Choroid plexus epithelial cell (primary cell): ENCODE data around the gene LAMA3.

Source experiments
- DNase-seq: peaks from one replicate; pipeline ENCODE4 v3.0.0-alpha.2; 2010; ENCODE audit warnings: low read depth
- H3K4me3 ChIP-seq: 2 replicates; pipeline ENCODE4 v1.5.1; 2011; ENCODE audit warnings: low read depth, mild to moderate bottlenecking, control low read depth, low read length, moderate library complexity
- CTCF ChIP-seq: conservative IDR thresholded peaks from 2 replicates; pipeline ENCODE4 v1.5.1; 2011; ENCODE audit warnings: low read depth, mild to moderate bottlenecking, control low read depth, inconsistent platforms, low read length, moderate library complexity

The LAMA3 gene

GRCh38 chr18:23661735-23662308, 27.4 kb upstream of the LAMA3 start:
- no peak for DNase-seq

GRCh38 chr18:23662309-23663263, 26.7 kb upstream of the LAMA3 start, which contains the start of gene ANKRD29:
ANKRD29 (minus strand) TSS chr18:23662911; CDS start chr18:23662730, 181 bp downstream.
- no peak for TF ChIP-seq CTCF
- DNase-seq: no peak
- peak within 1 kb of the TSS; percentile 48 for H3K4me3 ChIP-seq

More at GRCh38 chr18:23661735-23662308, 27.4 kb upstream of the LAMA3 start:
- no peak overlapping the region for H3K4me3 ChIP-seq
- TF ChIP-seq CTCF: no peak

DNA sequence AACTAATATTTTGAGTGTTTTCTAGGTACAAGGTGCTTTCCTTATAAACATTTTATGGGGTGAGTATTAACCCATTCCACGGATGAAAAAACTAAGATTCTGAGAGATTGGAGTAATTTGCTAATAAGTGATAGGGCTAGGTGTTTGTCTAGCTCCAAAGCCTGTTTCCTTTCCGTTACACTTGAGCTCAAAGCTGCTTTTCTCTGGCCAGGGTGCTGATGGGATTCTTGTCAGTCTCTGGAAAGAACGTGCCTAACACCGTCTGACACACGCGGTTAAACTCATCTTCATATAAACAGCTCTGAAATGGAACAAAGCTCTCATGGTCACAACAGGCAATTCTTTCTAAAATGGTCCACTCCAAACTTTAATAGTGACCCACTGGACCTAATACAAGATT, 24.6 kb upstream of the LAMA3 start:
- no peak overlapping the region for H3K4me3 ChIP-seq
- no peak for TF ChIP-seq CTCF
- no peak for DNase-seq

- H3K4me3 ChIP-seq: no peak overlapping the region
- no peak for DNase-seq
- no peak for TF ChIP-seq CTCF
Measured at GRCh38 chr18:23667114-23667513, 22.1 kb upstream of the LAMA3 start.

DNA sequence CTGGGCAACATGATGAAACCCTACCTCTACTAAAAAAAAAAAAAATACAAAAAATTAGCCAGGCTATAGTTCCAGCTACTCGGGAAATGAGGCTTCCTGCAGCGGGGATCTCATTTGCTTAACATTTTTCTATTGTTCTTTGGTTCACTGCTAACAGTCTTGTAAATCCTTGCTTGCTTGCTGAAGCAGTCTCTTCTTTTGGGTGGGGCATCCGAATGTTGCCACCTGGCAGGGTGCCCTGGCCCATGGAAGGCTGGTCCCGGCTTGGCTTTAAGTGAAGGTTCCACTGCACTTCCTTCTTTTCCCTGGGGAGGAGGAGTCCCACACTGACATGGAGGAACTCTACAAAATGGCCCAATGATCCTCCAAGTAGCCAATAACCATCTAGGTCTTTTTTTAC, 20.5 kb upstream of the LAMA3 start:
- TF ChIP-seq CTCF: no peak
- H3K4me3 ChIP-seq: no peak overlapping the region

GRCh38 chr18:23669202-23669766, 20.0 kb upstream of the LAMA3 start:
- DNase-seq: no peak
- no peak overlapping the region for H3K4me3 ChIP-seq
- no peak for TF ChIP-seq CTCF

More for the DNA sequence above, 20.5 kb upstream of the LAMA3 start:
- no peak for DNase-seq
